ENCODE data around the gene SEMA3F. TPM values are rescaled to one million over a fixed set of nuclear protein-coding genes. Genes with fewer than 3 reads are reported as not detected.

The SEMA3F gene
- total and polyA plus RNA-seq, 2 of the 4 experiments (the other 2 are of a cell fraction), result 7.3 to 23.3 TPM

GRCh38 chr3:50231581-50231980, 76.5 kb downstream of the SEMA3F start:
- ATAC-seq (ENCODE audit: low read depth) (no peak), DNase-seq (no peak)
- Histone ChIP-seq H3K18ac (ENCODE audit: low read depth, low read length) (no peak overlapping the region), H3K56ac (ENCODE audit: extremely low read depth, insufficient read depth, low read length) (no peak overlapping the region), H3K36me3 (ENCODE audit: control insufficient read depth, insufficient read depth, low read length) (no peaks in the 10 kb centered on the region), H3K4me3 (ENCODE audit: insufficient read depth, low read depth, low read length) (no peak overlapping the region), H2AK9ac (replicated peaks; ENCODE audit: low read depth, low read length, poor library complexity) (no peak overlapping the region), H2BK5ac (ENCODE audit: low read depth, low read length, poor library complexity, severe bottlenecking) (no peak overlapping the region), H3K79me1 (ENCODE audit: low read depth in 1 of 2, low read length in 2 of 2) (peaks cover 0 to 18% of the 10 kb centered on the region in 2 experiments; a peak in 2 of 4 replicates), H2AFZ (replicated peaks; ENCODE audit: low read length, poor library complexity) (no peak overlapping the region), H2AK5ac (ENCODE audit: low read depth, low read length) (no peak overlapping the region), H3K9me3 (ENCODE audit: control insufficient read depth, insufficient read depth, low read length) (no peaks in the 10 kb centered on the region), H4K5ac (ENCODE audit: low read depth, low read length) (no peak overlapping the region), H3K4me1 (ENCODE audit: control insufficient read depth, insufficient read depth, low read length) (peaks cover 7% of the 10 kb centered on the region), H2BK120ac (ENCODE audit: low read depth, low read length) (no peak overlapping the region), H3K4ac (ENCODE audit: low read depth, low read length) (no peak overlapping the region), H3K9me1 (ENCODE audit: insufficient read depth, low read length) (peaks cover 9% of the 10 kb centered on the region; the same call in 1 of the 2 replicates), H3K27me3 (ENCODE audit: control insufficient read depth, insufficient read depth, low read length) (no peaks in the 10 kb centered on the region), H4K20me1 (ENCODE audit: insufficient read depth, low read length) (peaks cover 4% of the 10 kb centered on the region; the same call in 1 of the 2 replicates), H3K9ac (ENCODE audit: low read depth, low read length) (no peak overlapping the region), H3K23ac (ENCODE audit: low read depth, low read length) (no peak overlapping the region), H3K14ac (replicated peaks; ENCODE audit: low read depth, low read length) (no peak overlapping the region), H4K91ac (ENCODE audit: insufficient read depth, low read depth, low read length) (no peak overlapping the region), H2BK20ac (ENCODE audit: low read depth, low read length) (no peak overlapping the region), H2BK15ac (ENCODE audit: low read depth, low read length) (no peak overlapping the region), H3K27ac (ENCODE audit: insufficient read depth, low read length) (no peak overlapping the region), H3K4me2 (ENCODE audit: low read depth, low read length) (no peak overlapping the region), H4K8ac (ENCODE audit: low read depth in 2 of 2, low read length in 2 of 2) (no peak overlapping the region)
- no TSS peak for BruUV-seq (replicated peaks)
- ChIA-PET CTCF (no interaction called here), POLR2A (ENCODE audit: unreplicated experiment) (no interaction called here)
- no peak for TF ChIP-seq ELK1 (IDR thresholded peaks at IDR 0.05; ENCODE audit: borderline replicate concordance, low read depth, low read length)
- no peak for TF ChIP-seq SMC3 (IDR thresholded peaks at IDR 0.05; ENCODE audit: low read depth, low read length)
- TF ChIP-seq MAZ (IDR thresholded peaks at IDR 0.05; ENCODE audit: borderline replicate concordance, low read depth, low read length), result no peak
- in situ Hi-C loops (cut with MboI; ENCODE audit: low sequenced_read_pairs) (no loop called here), intact Hi-C loops (cut with micrococcal nuclease) (no loop called here), dilution Hi-C loops (cut with HindIII; ENCODE audit: low sequenced_read_pairs, unreplicated experiment) (no loop called here)
- 29% methylated on average over 2 of the region's 5 CpGs; no CpG with 5 or more reads in 1 of the 2 experiments for WGBS, 2 experiments (ENCODE audit: extremely low coverage in 2 of 2, insufficient read length in 1 of 2)
